ENCODE measurements around the gene MVB12A. TPM values are rescaled to one million over a fixed set of nuclear protein-coding genes. Genes with fewer than 3 reads are reported as not detected.

The MVB12A gene
- total and polyA plus RNA-seq, 2 of the 4 experiments (the other 2 are of a cell fraction): 13.8 to 43.9 TPM

- Histone ChIP-seq H4K8ac (ENCODE audit: low read depth in 2 of 2, low read length in 2 of 2) (no peak overlapping the region), H3K9me1 (ENCODE audit: insufficient read depth, low read length) (no peaks in the 10 kb centered on the region), H3K9ac (ENCODE audit: low read depth, low read length) (no peak overlapping the region), H3K27me3 (ENCODE audit: control insufficient read depth, insufficient read depth, low read length) (peaks cover 22% of the 10 kb centered on the region), H2AK9ac (replicated peaks; ENCODE audit: low read depth, low read length, poor library complexity) (no peak overlapping the region), H2AK5ac (ENCODE audit: low read depth, low read length) (no peak overlapping the region), H3K27ac (ENCODE audit: insufficient read depth, low read length) (no peak overlapping the region), H3K23ac (ENCODE audit: low read depth, low read length) (no peak overlapping the region), H4K20me1 (ENCODE audit: insufficient read depth, low read length) (peaks cover 3% of the 10 kb centered on the region), H3K14ac (replicated peaks; ENCODE audit: low read depth, low read length) (no peak overlapping the region), H4K91ac (ENCODE audit: insufficient read depth, low read depth, low read length) (no peak overlapping the region), H2AFZ (replicated peaks; ENCODE audit: low read length, poor library complexity) (no peak overlapping the region), H3K79me1 (ENCODE audit: low read depth in 1 of 2, low read length in 2 of 2) (no peaks in the 10 kb centered on the region), H2BK120ac (ENCODE audit: low read depth, low read length) (no peak overlapping the region), H3K4ac (ENCODE audit: low read depth, low read length) (no peak overlapping the region), H3K4me2 (ENCODE audit: low read depth, low read length) (no peak overlapping the region), H3K9me3 (ENCODE audit: control insufficient read depth, insufficient read depth, low read length) (no peaks in the 10 kb centered on the region), H3K36me3 (ENCODE audit: control insufficient read depth, insufficient read depth, low read length) (no peaks in the 10 kb centered on the region), H2BK15ac (ENCODE audit: low read depth, low read length) (no peak overlapping the region), H2BK5ac (ENCODE audit: low read depth, low read length, poor library complexity, severe bottlenecking) (no peak overlapping the region), H3K56ac (ENCODE audit: extremely low read depth, insufficient read depth, low read length) (no peak overlapping the region), H2BK20ac (ENCODE audit: low read depth, low read length) (no peak overlapping the region), H3K18ac (ENCODE audit: low read depth, low read length) (no peak overlapping the region), H4K5ac (ENCODE audit: low read depth, low read length) (no peak overlapping the region), H3K4me1 (ENCODE audit: control insufficient read depth, insufficient read depth, low read length) (no peaks in the 10 kb centered on the region), H3K4me3 (ENCODE audit: insufficient read depth, low read depth, low read length) (no peak overlapping the region)
- ATAC-seq (ENCODE audit: low read depth) (no peak), DNase-seq (no peak)
- in situ Hi-C loops (cut with MboI; ENCODE audit: low sequenced_read_pairs): loop anchor here (10.0 kb wide), 1 partner anchor 404 kb away; the partner anchor contains the start of gene RPL18A
- CTCF ChIA-PET: no interaction called here
- dilution Hi-C loops (cut with HindIII; ENCODE audit: low sequenced_read_pairs, unreplicated experiment): no loop called here
- POLR2A ChIA-PET (ENCODE audit: unreplicated experiment): no interaction called here
- intact Hi-C loops (cut with micrococcal nuclease): loop anchor here (10.0 kb wide), 2 partner anchors 314 to 404 kb away; partner anchors contain the start of gene RPL18A
- BruUV-seq (replicated peaks): no TSS peak
- 88% methylated on average over 4 of the region's 8 CpGs; no CpG with 5 or more reads in 1 of the 2 experiments for WGBS, 2 experiments (ENCODE audit: extremely low coverage in 2 of 2, insufficient read length in 1 of 2)
- TF ChIP-seq RAD21 (IDR thresholded peaks at IDR 0.05; ENCODE audit: low read length) (no peak), ELK1 (IDR thresholded peaks at IDR 0.05; ENCODE audit: borderline replicate concordance, low read depth, low read length) (no peak), CTCF (conservative IDR thresholded peaks at IDR 0.05; ENCODE audit: low read depth, low read length) (no peak), MAFK (IDR thresholded peaks at IDR 0.05; ENCODE audit: low read depth, low read length) (no peak), RFX5 (IDR thresholded peaks at IDR 0.05; ENCODE audit: low read depth, low read length) (no peak), RCOR1 (IDR thresholded peaks at IDR 0.05; ENCODE audit: insufficient replicate concordance, low read length) (no peak), USF2 (IDR thresholded peaks at IDR 0.05; ENCODE audit: low read depth, low read length) (no peak), NFE2L2 (IDR thresholded peaks at IDR 0.05; ENCODE audit: low read depth, low read length) (no peak), POLR2A (IDR thresholded peaks at IDR 0.05; ENCODE audit: low read depth, low read length) (no peak), BHLHE40 (IDR thresholded peaks at IDR 0.05; ENCODE audit: low read depth, low read length) (no peak), MXI1 (IDR thresholded peaks at IDR 0.05; ENCODE audit: borderline replicate concordance, low read depth, low read length) (no peak), SMC3 (IDR thresholded peaks at IDR 0.05; ENCODE audit: low read depth, low read length) (no peak), FOS (IDR thresholded peaks at IDR 0.05; ENCODE audit: low read depth, low read length) (no peak), CEBPB (IDR thresholded peaks at IDR 0.05; ENCODE audit: low read depth, low read length) (no peak), CHD1 (IDR thresholded peaks at IDR 0.05; ENCODE audit: low read depth, low read length) (no peak)
Measured at GRCh38 chr19:17450264-17451075, 30.6 kb downstream of the MVB12A start.
